Fibroblast of lung (primary cell): ENCODE data around the gene STX17. TPM values are rescaled to one million over a fixed set of nuclear protein-coding genes. Genes with fewer than 3 reads are reported as not detected.

Experiments
- DNase-seq, 2 donors: peaks; one replicate each; pipeline versions ENCODE4 v3.0.0 to v3.0.0-alpha.2; 2010; ENCODE audit warnings: low read depth in 2 of 2
- H2AFZ ChIP-seq: 2 replicates; pipeline ENCODE4 v1.5.1; 2012; ENCODE audit warnings: low read length, control low read depth, inconsistent platforms
- H3K27ac ChIP-seq: 2 replicates; pipeline ENCODE4 v1.5.1; 2011; ENCODE audit warnings: low read length, control low read depth; ENCODE audit not compliant: insufficient read depth
- H3K27me3 ChIP-seq: 2 replicates; pipeline ENCODE4 v1.5.1; 2011; ENCODE audit warnings: mild to moderate bottlenecking, low read length; ENCODE audit not compliant: control insufficient read depth, insufficient read depth
- H3K36me3 ChIP-seq: 2 replicates; pipeline ENCODE4 v1.5.1; 2011; ENCODE audit warnings: low read length; ENCODE audit not compliant: control insufficient read depth, insufficient read depth
- H3K4me1 ChIP-seq: 2 replicates; pipeline ENCODE4 v1.5.1; 2011; ENCODE audit warnings: low read length; ENCODE audit not compliant: control insufficient read depth, insufficient read depth; ENCODE audit errors: extremely low read depth
- H3K4me2 ChIP-seq: 2 replicates; pipeline ENCODE4 v1.5.1; 2011; ENCODE audit warnings: low read length, control low read depth; ENCODE audit not compliant: insufficient read depth; ENCODE audit errors: extremely low read depth
- H3K4me3 ChIP-seq, 4 experiments: fragments of 200-600 bp in 1 of 4; sonication (generic) in 1 of 4; replicated peaks in 1 of 4; 2 replicates each; pipeline ENCODE4 v1.5.1; 2011 to 2016; ENCODE audit warnings: low read length in 4 of 4, low read depth in 3 of 4, mild to moderate bottlenecking in 3 of 4, control low read depth in 2 of 4, inconsistent platforms in 1 of 4, mixed read lengths in 1 of 4; ENCODE audit not compliant: insufficient read depth in 1 of 4; ENCODE audit errors: control extremely low read depth in 1 of 4
- H3K79me2 ChIP-seq: 2 replicates; pipeline ENCODE4 v1.5.1; 2012; ENCODE audit warnings: mild to moderate bottlenecking, low read length, inconsistent platforms; ENCODE audit not compliant: control insufficient read depth, insufficient read depth
- H3K9ac ChIP-seq: 2 replicates; pipeline ENCODE4 v1.5.1; 2011; ENCODE audit warnings: mild to moderate bottlenecking, low read length, control low read depth; ENCODE audit not compliant: insufficient read depth
- H3K9me3 ChIP-seq: 2 replicates; pipeline ENCODE4 v1.5.1; 2012; ENCODE audit warnings: low read depth, low read length; ENCODE audit not compliant: control insufficient read depth, insufficient read depth
- H4K20me1 ChIP-seq: 2 replicates; pipeline ENCODE4 v1.5.1; 2011; ENCODE audit warnings: low read length; ENCODE audit not compliant: control insufficient read depth, insufficient read depth; ENCODE audit errors: extremely low read depth
- EZH2 ChIP-seq: IDR thresholded peaks from 2 replicates; pipeline ENCODE4 v1.5.1; 2012; ENCODE audit warnings: low read length, control low read depth, mild to moderate bottlenecking; ENCODE audit errors: missing control alignments
- polyA plus RNA-seq, 2 donors: library from polyadenylated mRNA; depleted of rRNA in 1 of 2; stranded (reverse) in 1 of 2; unstranded in 1 of 2; fragments of >200 nt; gene quantifications; 2 replicates each; pipeline ENCODE4 v1.2.1, GENCODE V29; 2011 to 2012; ENCODE audit warnings: missing spikeins in 1 of 2
- total RNA-seq: library from RNA; depleted of rRNA; stranded (reverse); fragments of >200 nt; gene quantifications from 2 replicates; pipeline ENCODE4 v1.2.1, GENCODE V29; 2014
- TF ChIP-seq, protein P1 (sequence below), 2 donors: IDR thresholded peaks in 1 of 2; conservative IDR thresholded peaks in 1 of 2; 1 replicate in 1 of 2; 2 replicates in 1 of 2; pipeline ENCODE4 v1.5.1; 2011 to 2012; ENCODE audit warnings: low read length in 2 of 2, control low read depth in 1 of 2, inconsistent platforms in 1 of 2, low read depth in 1 of 2, mild to moderate bottlenecking in 1 of 2

Gene STX17
- total and polyA plus RNA-seq, 2 donors (not counting 1 experiment from before 2014, with no cell fraction given): 18.8 to 27.9 TPM

DNA sequence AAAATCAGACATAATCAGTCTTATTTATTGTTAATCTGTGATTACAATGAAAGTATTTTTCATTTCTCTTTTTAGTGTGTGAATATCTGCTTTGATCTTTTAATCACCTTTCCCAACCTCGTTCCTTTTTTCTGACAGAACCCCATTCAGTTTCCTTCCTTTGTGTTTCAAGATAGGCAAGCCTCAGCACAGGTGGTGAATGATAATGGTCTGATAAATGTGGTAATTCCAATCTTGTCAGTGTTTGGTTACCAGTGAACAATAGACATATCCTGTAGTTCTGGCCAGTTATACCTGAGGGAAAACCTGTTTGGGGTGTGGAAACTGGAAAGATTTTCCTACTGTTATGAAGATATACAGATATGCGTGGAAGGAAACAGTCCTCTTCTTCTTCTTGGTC is 13.5 kb downstream of the STX17 start:
- peaks cover 8% of the 10 kb centered on the region for H3K36me3 ChIP-seq
- H3K4me2 ChIP-seq: no peak overlapping the region
- H4K20me1 ChIP-seq: no peaks in the 10 kb centered on the region
- no peaks in the 10 kb centered on the region for H3K27me3 ChIP-seq
- H3K79me2 ChIP-seq: no peaks in the 10 kb centered on the region
- H3K9me3 ChIP-seq: no peaks in the 10 kb centered on the region
- H2AFZ ChIP-seq: no peak overlapping the region
- no peak overlapping the region for H3K27ac ChIP-seq
- H3K4me3 ChIP-seq: no peak overlapping the region
- DNase-seq: no peak
- H3K9ac ChIP-seq: no peak overlapping the region
- TF ChIP-seq EZH2: no peak
- TF ChIP-seq, protein P1, sequence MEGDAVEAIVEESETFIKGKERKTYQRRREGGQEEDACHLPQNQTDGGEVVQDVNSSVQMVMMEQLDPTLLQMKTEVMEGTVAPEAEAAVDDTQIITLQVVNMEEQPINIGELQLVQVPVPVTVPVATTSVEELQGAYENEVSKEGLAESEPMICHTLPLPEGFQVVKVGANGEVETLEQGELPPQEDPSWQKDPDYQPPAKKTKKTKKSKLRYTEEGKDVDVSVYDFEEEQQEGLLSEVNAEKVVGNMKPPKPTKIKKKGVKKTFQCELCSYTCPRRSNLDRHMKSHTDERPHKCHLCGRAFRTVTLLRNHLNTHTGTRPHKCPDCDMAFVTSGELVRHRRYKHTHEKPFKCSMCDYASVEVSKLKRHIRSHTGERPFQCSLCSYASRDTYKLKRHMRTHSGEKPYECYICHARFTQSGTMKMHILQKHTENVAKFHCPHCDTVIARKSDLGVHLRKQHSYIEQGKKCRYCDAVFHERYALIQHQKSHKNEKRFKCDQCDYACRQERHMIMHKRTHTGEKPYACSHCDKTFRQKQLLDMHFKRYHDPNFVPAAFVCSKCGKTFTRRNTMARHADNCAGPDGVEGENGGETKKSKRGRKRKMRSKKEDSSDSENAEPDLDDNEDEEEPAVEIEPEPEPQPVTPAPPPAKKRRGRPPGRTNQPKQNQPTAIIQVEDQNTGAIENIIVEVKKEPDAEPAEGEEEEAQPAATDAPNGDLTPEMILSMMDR (conservative IDR thresholded peaks at IDR 0.05 in 1 of 2, IDR thresholded peaks at IDR 0.05 in 1 of 2; ENCODE audit: low read depth in 1 of 2, low read length in 2 of 2): no peak
- no peaks in the 10 kb centered on the region for H3K4me1 ChIP-seq

DNA sequence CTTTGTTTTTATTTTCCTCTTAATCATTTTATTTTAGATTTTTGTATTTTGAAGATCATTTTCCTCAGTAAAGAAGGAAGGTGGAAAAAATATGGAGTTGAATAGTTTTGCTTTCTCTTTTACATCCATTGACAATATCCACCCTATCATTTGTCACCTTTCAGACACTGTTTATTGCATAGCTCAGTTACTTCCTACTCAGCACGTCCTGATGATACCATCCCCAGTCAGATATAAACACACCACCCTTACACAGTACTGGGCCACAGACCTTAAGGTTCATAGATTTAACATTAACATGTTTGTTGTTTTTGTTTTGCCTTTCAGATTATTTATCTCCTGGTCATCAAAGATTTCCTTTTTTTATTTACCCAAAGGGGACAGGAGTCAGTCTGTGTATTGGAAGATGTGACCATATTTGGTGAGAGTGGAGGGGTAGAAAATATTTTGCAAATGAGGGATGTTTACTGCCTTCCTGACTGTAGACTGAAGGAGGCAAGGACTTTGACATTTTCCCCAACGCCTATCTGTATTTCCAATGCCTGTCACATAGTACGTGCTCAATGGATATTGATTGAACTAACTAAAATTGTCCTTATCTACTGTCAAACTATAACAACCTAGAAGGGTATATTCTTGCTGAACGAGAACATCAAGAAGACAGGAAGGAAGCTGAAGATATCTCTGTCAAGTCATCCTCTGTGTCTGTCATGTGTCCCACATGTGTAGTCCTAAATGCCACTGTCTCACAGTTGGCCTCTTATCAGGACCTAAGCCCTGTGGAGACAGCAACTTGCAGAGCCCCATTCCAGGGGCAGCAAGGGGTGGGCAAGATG is 15.6 kb downstream of the STX17 start:
- H3K79me2 ChIP-seq: no peaks in the 10 kb centered on the region
- H3K9ac ChIP-seq: no peak overlapping the region
- no peaks in the 10 kb centered on the region for H4K20me1 ChIP-seq
- no peaks in the 10 kb centered on the region for H3K9me3 ChIP-seq
- no peak for DNase-seq
- no peak overlapping the region for H2AFZ ChIP-seq
- no peak overlapping the region for H3K4me3 ChIP-seq
- H3K4me1 ChIP-seq: no peaks in the 10 kb centered on the region
- H3K27me3 ChIP-seq: no peaks in the 10 kb centered on the region
- peaks cover 4% of the 10 kb centered on the region for H3K36me3 ChIP-seq
- TF ChIP-seq, protein P1 (conservative IDR thresholded peaks at IDR 0.05 in 1 of 2, IDR thresholded peaks at IDR 0.05 in 1 of 2; ENCODE audit: low read depth in 1 of 2, low read length in 2 of 2): no peak
- H3K4me2 ChIP-seq: no peak overlapping the region
- H3K27ac ChIP-seq: no peak overlapping the region

DNA sequence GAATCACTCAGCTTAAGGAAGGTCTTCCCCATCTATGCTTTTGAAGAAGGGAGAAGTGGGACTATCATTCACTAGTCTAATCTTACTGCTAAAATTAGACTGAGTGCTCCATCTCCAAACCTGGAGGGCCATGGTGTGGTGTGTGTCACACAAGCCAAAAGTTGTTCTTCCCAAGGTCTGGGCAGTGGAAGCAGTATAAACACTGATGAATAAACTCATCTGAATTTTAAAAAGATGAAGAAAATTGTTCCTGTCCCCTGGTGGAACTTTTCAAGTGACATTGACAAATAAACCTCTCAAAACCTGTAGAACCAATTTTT is 16.2 kb downstream of the STX17 start:
- no peak overlapping the region for H2AFZ ChIP-seq
- TF ChIP-seq EZH2: no peak
- H3K4me1 ChIP-seq: no peaks in the 10 kb centered on the region
- no peaks in the 10 kb centered on the region for H4K20me1 ChIP-seq
- peaks cover 4% of the 10 kb centered on the region for H3K36me3 ChIP-seq
- no peaks in the 10 kb centered on the region for H3K9me3 ChIP-seq
- no peaks in the 10 kb centered on the region for H3K79me2 ChIP-seq
- DNase-seq: no peak
- no peaks in the 10 kb centered on the region for H3K27me3 ChIP-seq
- H3K4me2 ChIP-seq: no peak overlapping the region
- no peak overlapping the region for H3K4me3 ChIP-seq
- no peak overlapping the region for H3K9ac ChIP-seq
- no peak overlapping the region for H3K27ac ChIP-seq
